ENCODE results near the gene ZFP64. TPM values are rescaled to one million over a fixed set of nuclear protein-coding genes. Genes with fewer than 3 reads are reported as not detected.

The ZFP64 gene
- total and polyA plus RNA-seq, 2 of the 4 experiments (the other 2 are of a cell fraction) = 14.3 to 17.1 TPM

- H3K4me2 ChIP-seq (ENCODE audit: low read depth, low read length) = no peak overlapping the region
- H4K8ac ChIP-seq (ENCODE audit: low read depth in 2 of 2, low read length in 2 of 2) = no peak overlapping the region
- dilution Hi-C loops (cut with HindIII; ENCODE audit: low sequenced_read_pairs, unreplicated experiment) = no loop called here
- no peak for DNase-seq
- H3K4me3 ChIP-seq (ENCODE audit: insufficient read depth, low read depth, low read length) = no peak overlapping the region
- no peak overlapping the region for H2BK5ac ChIP-seq (ENCODE audit: low read depth, low read length, poor library complexity, severe bottlenecking)
- no peak overlapping the region for H2BK15ac ChIP-seq (ENCODE audit: low read depth, low read length)
- no peak overlapping the region for H2AK9ac ChIP-seq (replicated peaks; ENCODE audit: low read depth, low read length, poor library complexity)
- H3K9me1 ChIP-seq (ENCODE audit: insufficient read depth, low read length) = no peaks in the 10 kb centered on the region
- TF ChIP-seq BHLHE40 (IDR thresholded peaks at IDR 0.05; ENCODE audit: low read depth, low read length) (no peak), FOS (IDR thresholded peaks at IDR 0.05; ENCODE audit: low read depth, low read length) (no peak), ELK1 (IDR thresholded peaks at IDR 0.05; ENCODE audit: borderline replicate concordance, low read depth, low read length) (no peak), RCOR1 (IDR thresholded peaks at IDR 0.05; ENCODE audit: insufficient replicate concordance, low read length) (no peak), RAD21 (IDR thresholded peaks at IDR 0.05; ENCODE audit: low read length) (no peak), CTCF (conservative IDR thresholded peaks at IDR 0.05; ENCODE audit: low read depth, low read length) (no peak), MXI1 (IDR thresholded peaks at IDR 0.05; ENCODE audit: borderline replicate concordance, low read depth, low read length) (no peak), POLR2A (IDR thresholded peaks at IDR 0.05; ENCODE audit: low read depth, low read length) (no peak), CHD1 (IDR thresholded peaks at IDR 0.05; ENCODE audit: low read depth, low read length) (no peak)
- no peak overlapping the region for H3K9ac ChIP-seq (ENCODE audit: low read depth, low read length)
- no peak; the same call in 1 of the 2 replicates for ATAC-seq (ENCODE audit: low read depth)
- H4K20me1 ChIP-seq (ENCODE audit: insufficient read depth, low read length) = no peaks in the 10 kb centered on the region
- peaks cover 32% of the 10 kb centered on the region for H3K36me3 ChIP-seq (ENCODE audit: control insufficient read depth, insufficient read depth, low read length)
- intact Hi-C loops (cut with micrococcal nuclease) = no loop called here
- no CpG with 5 or more reads among the region's 1 CpG for WGBS, 2 experiments (ENCODE audit: extremely low coverage in 2 of 2, insufficient read length in 1 of 2)
- H2BK20ac ChIP-seq (ENCODE audit: low read depth, low read length) = no peak overlapping the region
- H4K91ac ChIP-seq (ENCODE audit: insufficient read depth, low read depth, low read length) = no peak overlapping the region
- no peak overlapping the region for H3K56ac ChIP-seq (ENCODE audit: extremely low read depth, insufficient read depth, low read length)
- H3K27ac ChIP-seq (ENCODE audit: insufficient read depth, low read length) = no peak overlapping the region
- H3K23ac ChIP-seq (ENCODE audit: low read depth, low read length) = no peak overlapping the region
- no peaks in the 10 kb centered on the region; a peak in 1 of 4 replicates for H3K79me1 ChIP-seq (ENCODE audit: low read depth in 1 of 2, low read length in 2 of 2)
- no peak overlapping the region for H4K5ac ChIP-seq (ENCODE audit: low read depth, low read length)
- H3K4ac ChIP-seq (ENCODE audit: low read depth, low read length) = no peak overlapping the region
- no peaks in the 10 kb centered on the region for H3K27me3 ChIP-seq (ENCODE audit: control insufficient read depth, insufficient read depth, low read length)
- ChIA-PET CTCF (no interaction called here), POLR2A (ENCODE audit: unreplicated experiment) (no interaction called here)
- peaks cover 7% of the 10 kb centered on the region for H3K9me3 ChIP-seq (ENCODE audit: control insufficient read depth, insufficient read depth, low read length)
- H3K4me1 ChIP-seq (ENCODE audit: control insufficient read depth, insufficient read depth, low read length) = no peaks in the 10 kb centered on the region
- in situ Hi-C loops (cut with MboI; ENCODE audit: low sequenced_read_pairs) = no loop called here
- H2AFZ ChIP-seq (replicated peaks; ENCODE audit: low read length, poor library complexity) = no peak overlapping the region
- H3K14ac ChIP-seq (replicated peaks; ENCODE audit: low read depth, low read length) = no peak overlapping the region
- no peak overlapping the region for H2AK5ac ChIP-seq (ENCODE audit: low read depth, low read length)
- H3K18ac ChIP-seq (ENCODE audit: low read depth, low read length) = no peak overlapping the region
- H2BK120ac ChIP-seq (ENCODE audit: low read depth, low read length) = no peak overlapping the region
- BruUV-seq (replicated peaks) = no TSS peak
These were observed 37.0 kb downstream of the ZFP64 start for GRCh38 chr20:52154575-52154974.

Measured in IMR-90 (cell line).